ENCODE measurements around the gene TBXA2R.

DNA sequence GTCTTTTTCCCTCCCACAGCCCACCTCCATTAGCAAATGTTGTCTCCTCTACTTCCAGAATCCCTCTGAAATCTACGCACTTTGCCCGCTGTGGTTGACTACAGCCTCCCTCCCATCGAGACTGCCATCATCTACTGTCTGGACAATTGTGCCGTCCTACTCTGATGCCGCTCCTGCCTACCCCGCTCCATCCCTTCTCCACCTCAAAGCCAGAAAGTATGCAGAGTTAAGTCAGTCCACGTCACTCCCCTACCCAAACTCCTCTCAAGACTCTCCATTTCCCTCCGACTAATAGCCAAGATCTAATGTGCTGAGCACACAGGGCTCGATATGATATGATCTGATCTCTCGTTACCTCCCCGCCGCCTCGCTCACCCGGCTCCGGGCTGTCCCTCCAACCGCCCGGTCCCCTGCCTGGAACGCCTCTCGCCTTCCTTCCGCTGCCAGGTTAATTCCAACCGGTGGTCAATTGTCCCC lies 19.4 kb upstream of the TBXA2R start:
- no peak for TF ChIP-seq GATA3 (IDR thresholded peaks at IDR 0.05; ENCODE audit: low read depth, low read length)
- no peak for TF ChIP-seq GATA2 (IDR thresholded peaks at IDR 0.05; ENCODE audit: low read depth, low read length)

Measured in SH-SY5Y (cell line).